Fibroblast of peridontal ligament (primary cell): ENCODE measurements around the gene PLD5.
"Not testable (repeated sequence)": the region's sequence is repeated elsewhere in the genome, so short reads cannot be mapped to it uniquely, and the experiment has no call there.

Experiments used
- DNase-seq: peaks from one replicate; pipeline ENCODE4 v3.0.0-alpha.2; 2010; ENCODE audit errors: extremely low read depth

Gene PLD5

DNA sequence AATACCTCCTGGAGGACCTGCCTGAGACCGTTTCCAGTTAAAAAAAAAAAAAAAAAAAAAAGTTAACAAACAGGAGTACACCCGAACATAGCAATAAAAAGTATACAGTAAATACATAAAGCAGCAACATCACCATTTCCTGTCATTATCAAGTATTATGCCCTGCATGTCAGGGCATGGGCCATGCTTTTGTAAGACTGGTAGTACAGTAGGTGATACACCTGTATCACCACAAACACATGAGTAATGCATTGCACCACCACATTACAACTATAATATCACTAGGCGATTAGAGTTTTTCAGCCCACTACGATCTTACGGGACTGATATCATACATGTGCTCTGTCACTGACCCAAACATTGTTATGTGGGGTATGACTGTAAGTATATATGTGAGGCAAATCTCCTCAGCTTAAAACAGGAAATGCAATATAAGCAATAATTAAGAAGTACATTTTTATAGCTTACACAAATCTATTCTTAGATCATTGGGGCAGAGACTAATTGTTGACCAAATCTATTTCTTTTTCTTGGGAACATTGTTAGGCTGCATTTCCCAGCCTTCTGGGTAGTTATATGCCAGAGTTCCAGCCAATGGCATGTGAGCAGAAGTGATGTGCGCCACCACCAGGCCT, 98.1 kb downstream of the PLD5 start:
- DNase-seq: no peak

DNA sequence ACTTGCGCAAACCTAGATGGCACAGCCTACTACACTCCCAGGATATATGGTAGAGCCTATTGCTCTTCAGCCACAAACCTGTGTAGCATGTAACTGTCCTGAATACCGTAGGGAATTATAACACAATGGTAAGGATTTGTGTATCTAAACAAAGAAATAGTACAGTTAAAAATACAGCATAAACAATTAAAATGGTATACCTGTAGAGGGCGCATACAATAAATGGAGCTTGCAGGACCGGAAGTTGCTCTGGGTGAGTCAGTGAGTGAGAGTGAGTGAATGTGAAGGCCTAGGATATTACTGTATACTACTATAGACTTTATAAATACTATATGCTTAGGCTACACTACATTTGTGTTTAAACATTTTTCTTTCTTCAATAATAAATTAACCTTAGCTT, 99.3 kb downstream of the PLD5 start:
- no peak for DNase-seq

DNA sequence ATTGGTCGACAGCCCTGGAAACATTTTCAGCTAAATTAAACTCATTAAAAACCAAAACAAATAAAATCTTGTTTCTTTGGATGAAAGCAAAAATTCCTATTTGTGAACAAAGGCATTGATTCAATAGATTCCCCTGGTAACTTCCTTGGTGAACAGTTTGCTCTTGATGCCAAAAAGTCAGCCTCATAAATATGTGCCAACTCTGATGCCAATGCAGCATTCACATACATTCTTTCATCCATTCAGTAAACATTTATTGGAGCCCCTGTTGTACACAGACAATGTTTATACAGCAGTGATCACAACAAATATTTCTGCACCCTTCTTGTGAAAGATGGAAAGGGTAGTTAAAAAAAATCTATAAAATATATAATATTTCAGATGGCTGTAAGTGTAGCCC, 107.8 kb downstream of the PLD5 start:
- DNase-seq: no peak

- no peak for DNase-seq
Observed at GRCh38 chr1:242412921-242413320, 111.6 kb downstream of the PLD5 start.

DNA sequence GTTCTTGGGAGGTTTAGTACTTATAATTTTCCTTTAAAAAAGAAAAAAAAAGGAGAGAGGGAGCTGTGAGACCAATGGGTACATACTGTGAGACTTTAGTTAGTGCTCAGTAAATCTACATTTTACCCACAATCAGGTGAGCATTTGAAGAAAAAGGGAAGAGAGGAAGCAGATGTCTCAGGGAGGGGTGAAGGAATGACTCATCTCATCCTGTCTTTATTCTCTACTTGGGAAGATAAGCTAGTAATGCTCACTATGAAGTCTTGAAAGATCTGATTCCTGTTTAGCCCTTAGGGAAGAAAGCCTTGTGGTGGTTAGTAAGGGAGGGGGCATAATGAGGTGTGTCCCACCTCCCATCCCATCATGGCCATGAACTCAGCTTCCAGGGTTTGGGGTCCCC, 112.6 kb downstream of the PLD5 start:
- DNase-seq: no peak

DNA sequence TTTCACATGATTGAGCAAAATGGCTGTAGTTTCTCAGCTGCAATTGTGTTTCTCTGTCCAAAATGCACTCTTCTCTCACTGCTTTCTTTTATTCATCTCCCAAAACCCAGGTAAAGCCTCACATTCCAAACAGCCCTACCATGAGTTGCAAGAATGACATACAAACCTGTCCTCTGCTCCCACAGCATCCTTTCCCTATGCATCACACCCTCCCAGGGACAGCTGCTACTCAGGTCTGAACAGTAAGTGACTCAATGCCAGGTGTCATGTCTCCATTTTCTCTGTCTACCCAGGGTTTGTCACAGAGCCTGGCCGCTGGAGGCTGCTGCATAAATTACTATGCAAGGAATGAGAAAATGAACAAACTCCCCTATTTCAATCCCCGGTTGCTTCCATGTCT, 118.5 kb downstream of the PLD5 start:
- DNase-seq: no peak

- no peak for DNase-seq
Observed at GRCh38 chr1:242404296-242404695, 120.2 kb downstream of the PLD5 start.

GRCh38 chr1:242402956-242403355, 121.5 kb downstream of the PLD5 start:
- DNase-seq: no peak

DNA sequence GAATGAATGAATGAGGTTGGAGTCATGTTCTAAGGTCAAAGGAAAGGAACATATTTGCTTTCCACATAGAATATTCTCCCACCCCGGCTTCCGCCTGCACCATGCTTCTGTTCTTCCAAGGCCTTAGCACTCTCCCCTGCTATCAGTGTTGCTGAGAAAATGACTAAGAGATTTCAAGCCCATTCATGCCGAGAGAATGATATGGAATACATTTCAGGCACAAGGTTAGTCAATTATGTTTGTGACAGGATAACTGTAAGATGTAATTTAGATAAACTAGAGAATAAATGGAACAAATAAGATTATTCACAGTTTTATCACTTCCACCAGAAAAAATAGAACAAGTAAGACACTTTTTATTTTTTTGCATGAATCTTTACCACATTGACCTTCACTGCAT, 122.6 kb downstream of the PLD5 start:
- DNase-seq: no peak

- DNase-seq: no peak
Observed at GRCh38 chr1:242398351-242398750, 126.1 kb downstream of the PLD5 start.

DNA sequence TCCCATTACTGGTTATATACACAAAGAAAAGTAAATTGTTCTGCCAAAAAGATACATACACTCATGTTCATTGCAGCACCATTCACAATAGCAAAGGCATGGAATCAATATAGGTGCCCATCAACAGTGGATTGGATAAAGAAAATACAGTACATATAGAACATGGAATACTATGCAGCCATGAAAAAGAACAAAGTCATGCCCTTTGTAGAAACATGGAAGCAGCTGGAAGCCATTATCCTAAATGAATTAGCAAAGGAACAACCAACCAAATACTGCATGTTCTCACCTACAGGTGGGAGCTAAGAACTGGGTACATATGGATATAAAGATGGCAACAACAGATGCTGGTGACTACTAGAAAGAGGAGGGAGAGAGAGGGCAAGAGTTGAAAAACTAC, 132.6 kb downstream of the PLD5 start:
- no peak for DNase-seq

DNA sequence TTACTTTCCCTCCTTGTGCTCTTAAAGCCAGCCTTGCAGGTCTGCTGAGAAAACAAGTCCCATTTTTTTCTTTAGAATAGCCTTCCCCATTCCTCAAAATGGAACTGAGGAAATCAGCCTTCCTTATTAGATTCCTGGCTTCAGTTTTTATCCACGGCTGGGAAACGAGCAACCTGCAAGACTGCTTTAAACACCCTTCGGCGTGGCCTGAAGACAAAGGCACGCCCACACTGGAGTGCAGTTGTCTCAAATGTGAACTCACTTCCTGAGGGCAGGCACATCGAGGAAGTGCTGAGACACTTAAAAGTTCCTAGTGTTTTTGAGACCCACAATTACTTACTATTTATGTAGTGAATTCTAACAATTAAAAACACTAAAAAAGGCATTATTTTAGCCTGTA, 148.4 kb downstream of the PLD5 start:
- not testable (repeated sequence) for DNase-seq

- DNase-seq: not testable (repeated sequence)
Observed at GRCh38 chr1:242350446-242350845, 174.1 kb downstream of the PLD5 start.

GRCh38 chr1:242349636-242350035, 174.9 kb downstream of the PLD5 start:
- DNase-seq: no peak

DNA sequence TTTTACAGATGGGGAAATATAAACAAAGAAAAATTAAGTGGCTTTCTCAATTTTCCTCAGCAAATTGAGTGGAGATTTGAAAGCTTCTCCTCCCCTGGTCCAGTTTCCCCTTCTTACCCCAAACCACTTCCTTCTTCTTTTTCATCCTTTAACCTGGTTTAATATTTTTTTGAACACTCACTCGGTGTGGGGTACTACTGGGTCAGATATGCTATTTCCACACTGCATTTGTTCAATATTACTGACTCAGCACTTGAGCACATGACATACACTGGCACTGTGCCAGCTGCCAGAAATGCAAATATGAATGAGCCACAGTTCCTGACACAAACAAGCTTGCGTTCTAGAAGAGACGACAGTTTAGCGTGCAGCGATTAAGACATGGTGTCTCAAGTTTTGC, 193.6 kb downstream of the PLD5 start:
- DNase-seq: not testable (repeated sequence)

GRCh38 chr1:242327381-242327780, 197.1 kb downstream of the PLD5 start:
- DNase-seq: not testable (repeated sequence)

DNA sequence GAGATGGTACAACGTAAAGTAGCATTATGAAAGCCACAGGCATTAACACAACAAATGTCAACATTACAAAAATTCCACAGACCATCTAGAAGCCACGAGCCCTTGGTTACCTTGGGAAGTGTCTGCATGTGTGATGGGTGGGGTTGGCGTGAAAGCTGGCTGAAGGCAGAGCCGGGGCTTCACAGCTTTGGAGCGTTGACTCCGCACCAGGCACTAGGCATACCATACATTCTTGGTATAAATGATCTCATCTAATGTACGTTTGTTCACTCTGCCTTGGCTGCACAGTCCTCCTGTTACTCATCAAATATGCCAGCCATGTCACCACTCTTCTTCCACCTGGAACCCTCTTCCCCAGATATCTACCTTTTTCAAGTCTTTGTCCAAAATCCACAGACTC, 202.5 kb downstream of the PLD5 start:
- not testable (repeated sequence) for DNase-seq

DNA sequence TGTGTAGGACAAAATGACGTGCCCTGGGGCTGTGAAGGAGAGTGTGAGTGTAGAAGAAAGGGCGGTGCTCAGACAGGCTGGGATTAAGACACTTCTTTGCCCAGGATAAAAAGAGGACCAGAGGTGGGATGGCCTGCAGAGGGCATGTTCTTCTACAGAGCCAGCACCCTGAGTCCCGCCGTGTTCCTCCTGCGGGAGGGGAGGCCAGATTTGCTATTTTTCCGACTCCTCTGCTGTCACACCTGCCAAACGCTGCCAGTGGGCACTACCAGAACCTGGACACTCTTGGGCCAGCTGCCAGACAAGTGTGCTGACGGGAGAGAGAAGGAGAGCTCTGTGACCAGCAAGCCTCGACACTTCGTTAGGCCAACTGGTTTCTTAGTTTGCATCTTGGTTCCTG, 206.4 kb downstream of the PLD5 start:
- DNase-seq: no peak

DNA sequence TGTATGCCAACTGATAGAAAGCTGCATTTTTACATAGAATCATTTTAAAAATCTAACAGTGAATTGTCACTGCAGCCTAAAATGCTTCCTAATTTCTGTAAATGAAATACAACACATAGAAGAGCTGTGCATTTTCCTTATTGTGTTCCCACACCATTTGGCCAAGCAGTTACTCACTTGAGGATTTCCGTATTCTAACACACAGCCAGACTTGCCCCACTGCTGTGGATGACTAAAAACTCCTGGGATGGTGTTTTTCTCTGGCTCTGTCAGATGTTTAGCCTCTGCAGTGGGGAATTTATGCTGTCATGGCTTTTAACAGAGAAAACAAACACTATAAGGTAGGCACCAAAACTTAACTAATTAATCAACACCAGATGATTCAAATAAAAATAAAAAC, 209.6 kb downstream of the PLD5 start:
- DNase-seq: not testable (repeated sequence)

GRCh38 chr1:242314085-242314649, 210.3 kb downstream of the PLD5 start:
- not testable (repeated sequence) for DNase-seq

DNA sequence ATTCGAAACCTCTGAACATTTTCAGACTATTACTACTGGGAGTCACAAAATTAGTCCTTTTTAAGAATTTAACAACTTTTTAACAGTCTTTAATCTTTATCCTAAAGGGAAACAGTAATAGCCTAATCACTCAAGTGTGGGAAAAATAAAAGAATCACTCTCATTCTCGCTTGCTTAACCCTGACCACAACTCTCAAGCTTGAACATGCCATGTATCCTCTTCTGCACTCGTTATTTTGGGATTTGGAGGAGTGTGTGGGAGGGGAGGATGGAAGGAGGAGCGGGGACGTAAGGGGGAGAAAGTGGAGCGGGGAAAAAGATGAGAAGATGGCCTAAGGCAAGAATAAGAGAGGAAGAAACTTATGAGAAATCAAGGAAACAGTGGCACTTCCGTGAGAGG, 215.8 kb downstream of the PLD5 start:
- DNase-seq: not testable (repeated sequence)

- not testable (repeated sequence) for DNase-seq
Observed at GRCh38 chr1:242293781-242294180, 230.7 kb downstream of the PLD5 start.

- not testable (repeated sequence) for DNase-seq
Observed at GRCh38 chr1:242288067-242288466, 236.4 kb downstream of the PLD5 start.
